ENCODE results near the gene AP1S1. TPM values are rescaled to one million over a fixed set of nuclear protein-coding genes. Genes with fewer than 3 reads are reported as not detected.
A peak's percentile ranks its signal among the peaks of the same experiment; 100 is the strongest.

The AP1S1 gene
- total and polyA plus RNA-seq, 9 of the 15 experiments (the other 6 are each of a cell fraction or from before 2014, with no cell fraction given) = 4.4 to 149 (median 89.4) TPM

DNA sequence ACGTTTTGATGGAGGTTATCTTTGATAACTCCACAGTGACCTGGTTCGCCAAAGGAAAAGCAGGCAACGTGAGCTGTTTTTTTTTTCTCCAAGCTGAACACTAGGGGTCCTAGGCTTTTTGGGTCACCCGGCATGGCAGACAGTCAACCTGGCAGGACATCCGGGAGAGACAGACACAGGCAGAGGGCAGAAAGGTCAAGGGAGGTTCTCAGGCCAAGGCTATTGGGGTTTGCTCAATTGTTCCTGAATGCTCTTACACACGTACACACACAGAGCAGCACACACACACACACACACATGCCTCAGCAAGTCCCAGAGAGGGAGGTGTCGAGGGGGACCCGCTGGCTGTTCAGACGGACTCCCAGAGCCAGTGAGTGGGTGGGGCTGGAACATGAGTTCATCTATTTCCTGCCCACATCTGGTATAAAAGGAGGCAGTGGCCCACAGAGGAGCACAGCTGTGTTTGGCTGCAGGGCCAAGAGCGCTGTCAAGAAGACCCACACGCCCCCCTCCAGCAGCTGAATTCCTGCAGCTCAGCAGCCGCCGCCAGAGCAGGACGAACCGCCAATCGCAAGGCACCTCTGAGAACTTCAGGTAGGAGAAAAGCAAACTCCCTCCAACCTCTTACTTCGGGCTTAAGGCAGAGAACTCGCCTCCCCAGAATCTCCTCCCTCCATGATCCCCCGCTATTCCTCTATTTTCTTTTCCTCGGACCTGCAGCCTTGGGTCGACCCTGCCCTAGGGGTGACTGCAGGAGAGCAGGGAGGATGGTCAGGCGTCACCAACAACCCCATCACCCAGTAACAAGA is 27.4 kb upstream of the AP1S1 start, which contains the start of gene SERPINE1:
Gene SERPINE1, plus strand, starts transcription at position 454 of the 809 bp plus-strand sequence. CDS start 1,290 bp downstream, outside the sequence.
- Histone ChIP-seq H4K20me1 (replicated peaks; ENCODE audit: control insufficient read depth, insufficient read depth, low read length) (no peaks in the 10 kb centered on the region), H3K4me2 (ENCODE audit: insufficient read depth, low read length) (peak within 1 kb of the TSS; percentile 79), H3K9ac (ENCODE audit: insufficient read depth in 1 of 2, low read depth in 2 of 2, low read length in 2 of 2) (peak within 1 kb of the TSS; percentile 23 to 37; a peak in 3 of 4 replicates), H3K27ac (ENCODE audit: extremely low read depth, low read depth, low read length) (no peak within 1 kb of the TSS; the same call in 2 of the 3 replicates), H3K36me3 (ENCODE audit: control insufficient read depth, insufficient read depth, low read length) (no peaks in the 10 kb centered on the region), H3K9me1 (ENCODE audit: control insufficient read depth, insufficient read depth, low read length) (no peaks in the 10 kb centered on the region), H3K9me3 (replicated peaks; ENCODE audit: control insufficient read depth, insufficient read depth, low read depth, low read length) (no peaks in the 10 kb centered on the region), H2AFZ (ENCODE audit: low read depth, low read length) (peak within 1 kb of the TSS; percentile 94), H3K4me1 (replicated peaks in 1 of 2; ENCODE audit: control insufficient read depth in 2 of 2, insufficient read depth in 2 of 2, low read length in 2 of 2) (peaks cover 28 to 40% of the 10 kb centered on the region in 2 experiments), H3K27me3 (ENCODE audit: control insufficient read depth in 2 of 2, insufficient read depth in 2 of 2, low read length in 2 of 2) (no peaks in the 10 kb centered on the region), H3K79me2 (ENCODE audit: control insufficient read depth, insufficient read depth, low read length) (no peaks in the 10 kb centered on the region), H3K4me3 (no peak within 1 kb of the TSS)
- intact Hi-C loops (cut with micrococcal nuclease) (no loop called here), in situ Hi-C loops (cut with MboI) (no loop called here)
- BruUV-seq (replicated peaks) = no TSS peak
- 25% methylated on average over 22 of the region's 22 CpGs for WGBS (ENCODE audit: insufficient coverage, low coverage, missing lambda C conversion rate)
- FAIRE-seq = peak; percentile 73
- ChIA-PET CTCF (ENCODE audit: low intra/inter-chr PET ratio) (interaction anchor here (0.8 kb wide), 1 partner anchor 12 kb away, joined by 3 read pairs; no protein-coding TSS in a partner anchor), POLR2A (interaction anchor here (1.4 to 2.7 kb wide), 3 partner anchors 11 to 27 kb away, joined by 5 to 10 read pairs (median 6); no protein-coding TSS in a partner anchor)
- ATAC-seq = peak; percentile 70
- DNase-seq (ENCODE audit: extremely low read depth in 1 of 4, low spot score in 3 of 4) = peak; percentile 68 to 79 (median 71)
- TF ChIP-seq GABPA (tag; conservative IDR thresholded peaks at IDR 0.05; ENCODE audit: low read depth) = peak; percentile 68
- TF ChIP-seq TCF3 (CRISPR knock-in tag; IDR thresholded peaks at IDR 0.05) = peak; percentile 21; the same call in 1 of the 2 replicates
- peak; percentile 88 for TF ChIP-seq VEZF1 (CRISPR knock-in tag; IDR thresholded peaks at IDR 0.05)
- no peak; the same call in 1 of the 2 replicates for TF ChIP-seq HDAC2 (IDR thresholded peaks at IDR 0.05)
- peak; percentile 28; the same call in 1 of the 2 replicates for TF ChIP-seq ZBTB40 (IDR thresholded peaks at IDR 0.05)
- TF ChIP-seq ZBTB40 (CRISPR knock-in tag; IDR thresholded peaks at IDR 0.05) = no peak
- TF ChIP-seq NFRKB (IDR thresholded peaks at IDR 0.05; ENCODE audit: low read depth) = peak; percentile 49; the same call in 1 of the 2 replicates
- no peak for TF ChIP-seq HSF4 (CRISPR knock-in tag; IDR thresholded peaks at IDR 0.05; ENCODE audit: borderline replicate concordance)
- TF ChIP-seq ZNF511 (CRISPR knock-in tag; IDR thresholded peaks at IDR 0.05) = no peak
- TF ChIP-seq ESRRA (IDR thresholded peaks at IDR 0.05; ENCODE audit: borderline replicate concordance, low read depth) = 0 out of 2 replicates have a peak, but pooled peaks have one; percentile 45
